Right cardiac atrium (tissue), 5 donors: ENCODE measurements around the gene YIPF7. TPM values are rescaled to one million over a fixed set of nuclear protein-coding genes. Genes with fewer than 3 reads are reported as not detected.

Source experiments
- ATAC-seq, 2 donors: fragments of 200-7000 bp; cut with Tn5 transposase; one replicate each; pipeline versions ENCODE4 v1.8.0 to v1.9.1; 2020; ENCODE audit warnings: moderate library complexity in 2 of 2, mild to moderate bottlenecking in 1 of 2
- DNase-seq, 3 donors: peaks; one replicate each; pipeline ENCODE4 v3.0.0-alpha.2; 2020
- H3K27ac ChIP-seq: one replicate; pipeline ENCODE4 v1.5.1; 2013; ENCODE audit warnings: mild to moderate bottlenecking, low read length, control low read depth, moderate library complexity
- H3K27me3 ChIP-seq: one replicate; pipeline ENCODE4 v1.6.1; 2013; ENCODE audit not compliant: control insufficient read depth, insufficient read depth
- H3K4me1 ChIP-seq: one replicate; pipeline ENCODE4 v1.6.1; 2013; ENCODE audit warnings: low read length; ENCODE audit not compliant: control insufficient read depth, insufficient read depth
- H3K4me3 ChIP-seq: one replicate; pipeline ENCODE4 v1.5.1; 2013; ENCODE audit warnings: low read length, control low read depth
- H3K9me3 ChIP-seq: one replicate; pipeline ENCODE4 v1.6.1; 2013; ENCODE audit warnings: low read length; ENCODE audit not compliant: control insufficient read depth
- WGBS: extraction: QIAGEN DNeasy Blood & Tissue Kit; methylation state at CpG from one replicate; pipeline ENCODE4 v1.1.7; 2013; 5-methylcytosine and 5-hydroxymethylcytosine counted together
- intact Hi-C, 4 donors: fragments of 100-400 bp; cut with DNase I; formaldehyde crosslinking; loops; one replicate each; pipeline versions ENCODE4 v1.11.0 to v1.14.0; 2022 to 2023
- long read RNA-seq, 4 donors: library from polyadenylated mRNA; unstranded; transcript quantifications; one replicate each; pipeline ENCODE4 v2.0.0, GENCODE V29; 2020 to 2021
- polyA plus RNA-seq: library from polyadenylated mRNA; stranded (reverse); fragments of 200-250 nt; gene quantifications from one replicate; pipeline ENCODE4 v1.2.3, GENCODE V29; 2013
- total RNA-seq, 4 donors: library from RNA; stranded (reverse); fragmentation: NEBNext Ultra II Directional; extraction: Animal tissue kit (Norgen Biotek cat#: 25700); gene quantifications; one replicate each; pipeline ENCODE4 v1.2.1, GENCODE V29; 2021
- donor health status: healthy with polysubstance abuse.
- donor health status: DM: no; HTN: yes; CAD: no.
- donor health status: DM: no; HTN: no; CAD: no.
- donor health status: DM: no; HTN: yes; CAD: no; lungs with severe emphysema.
- donor health status: DM: yes; HTN: yes; CAD: no.

Gene YIPF7
- 1 to 10 TPM; 2.2 to 2.6 (median 2.4) TPM for total RNA-seq
- 0.75 TPM for polyA plus RNA-seq
- long read RNA-seq, donor 1 = 0 reads
- long read RNA-seq, donor 2 = 0 reads
- long read RNA-seq, donor 3 = 0 reads
- long read RNA-seq, donor 4 = 0 reads

- no peak within 1 kb of the TSS for H3K4me3 ChIP-seq
- no peak for ATAC-seq
- H3K27me3 ChIP-seq = no peaks in the 10 kb centered on the region
- no peak within 1 kb of the TSS for H3K27ac ChIP-seq
- intact Hi-C loops = no loop called here
- H3K4me1 ChIP-seq = no peaks in the 10 kb centered on the region
- H3K9me3 ChIP-seq = no peaks in the 10 kb centered on the region
- WGBS = 55% methylated on average over 1 of the region's 1 CpG
- no peak for DNase-seq
Observed at GRCh38 chr4:44651425-44651824, at the start of gene YIPF7. TSS of gene YIPF7 (minus strand) at chr4:44651625. CDS start at chr4:44650100, 1,525 bp downstream.

- Histone ChIP-seq H3K27ac (no peak overlapping the region), H3K4me1 (no peaks in the 10 kb centered on the region), H3K4me3 (no peak overlapping the region), H3K27me3 (no peaks in the 10 kb centered on the region), H3K9me3 (no peaks in the 10 kb centered on the region)
- no peak for ATAC-seq
- intact Hi-C loops = no loop called here
- WGBS = 86% methylated on average over 2 of the region's 2 CpGs
- no peak for DNase-seq
Observed at GRCh38 chr4:44701037-44701436, 49.6 kb upstream of the YIPF7 start.

- ATAC-seq (no peak), DNase-seq (no peak)
- Histone ChIP-seq H3K27ac (no peak overlapping the region), H3K27me3 (no peaks in the 10 kb centered on the region), H3K4me1 (no peaks in the 10 kb centered on the region), H3K9me3 (no peaks in the 10 kb centered on the region), H3K4me3 (no peak overlapping the region)
- WGBS = 96% methylated on average over 1 of the region's 1 CpG
- intact Hi-C loops = no loop called here
Observed at GRCh38 chr4:44700427-44700826, 49.0 kb upstream of the YIPF7 start.

- H3K4me3 ChIP-seq = no peak overlapping the region
- no peak overlapping the region for H3K27ac ChIP-seq
- no peak for DNase-seq
- no peaks in the 10 kb centered on the region for H3K4me1 ChIP-seq
- no peaks in the 10 kb centered on the region for H3K27me3 ChIP-seq
- no peaks in the 10 kb centered on the region for H3K9me3 ChIP-seq
- 90% methylated on average over 1 of the region's 1 CpG for WGBS
- ATAC-seq = no peak
- intact Hi-C loops = no loop called here
Observed at GRCh38 chr4:44684648-44685047, 33.2 kb upstream of the YIPF7 start.

GRCh38 chr4:44679060-44679459 is 27.6 kb upstream of the YIPF7 start:
- no peaks in the 10 kb centered on the region for H3K4me1 ChIP-seq
- no peaks in the 10 kb centered on the region for H3K27me3 ChIP-seq
- H3K4me3 ChIP-seq = peak overlapping the region; percentile 85
- H3K27ac ChIP-seq = no peak overlapping the region
- no peaks in the 10 kb centered on the region for H3K9me3 ChIP-seq
- intact Hi-C loops = no loop called here
- DNase-seq (no peak), ATAC-seq (no peak)
- WGBS = 5% methylated on average over 3 of the region's 3 CpGs

- DNase-seq (peak; percentile 92 to 96 (median 95)), ATAC-seq (peak; percentile 99)
- Histone ChIP-seq H3K9me3 (no peaks in the 10 kb centered on the region), H3K27me3 (no peaks in the 10 kb centered on the region), H3K4me3 (peak within 1 kb of the TSS; percentile 85), H3K27ac (peak within 1 kb of the TSS; percentile 92), H3K4me1 (no peaks in the 10 kb centered on the region)
- under 1% methylated on average over 57 of the region's 57 CpGs for WGBS
- intact Hi-C loops = no loop called here
Observed at GRCh38 chr4:44678094-44679041, 26.9 kb upstream of the YIPF7 start, which contains the start of gene GUF1. TSS of gene GUF1 (plus strand) at chr4:44678420. CDS start at chr4:44678623, 203 bp downstream.

GRCh38 chr4:44675366-44675765 is 23.9 kb upstream of the YIPF7 start:
- Histone ChIP-seq H3K4me1 (no peaks in the 10 kb centered on the region), H3K4me3 (no peak overlapping the region), H3K27me3 (no peaks in the 10 kb centered on the region), H3K9me3 (no peaks in the 10 kb centered on the region), H3K27ac (no peak overlapping the region)
- ATAC-seq (no peak), DNase-seq (no peak)
- 68% methylated on average over 5 of the region's 5 CpGs for WGBS
- intact Hi-C loops = no loop called here

GRCh38 chr4:44674471-44674870 is 23.0 kb upstream of the YIPF7 start:
- intact Hi-C loops = no loop called here
- no peaks in the 10 kb centered on the region for H3K27me3 ChIP-seq
- H3K4me3 ChIP-seq = no peak overlapping the region
- DNase-seq = no peak
- WGBS = 80% methylated on average over 1 of the region's 1 CpG
- no peak overlapping the region for H3K27ac ChIP-seq
- ATAC-seq = no peak
- no peaks in the 10 kb centered on the region for H3K4me1 ChIP-seq
- H3K9me3 ChIP-seq = no peaks in the 10 kb centered on the region

- Histone ChIP-seq H3K4me3 (no peak overlapping the region), H3K4me1 (no peaks in the 10 kb centered on the region), H3K27me3 (no peaks in the 10 kb centered on the region), H3K9me3 (no peaks in the 10 kb centered on the region), H3K27ac (no peak overlapping the region)
- ATAC-seq (no peak), DNase-seq (no peak)
- WGBS = 85% methylated on average over 3 of the region's 3 CpGs
- intact Hi-C loops = no loop called here
Observed at GRCh38 chr4:44671636-44672035, 20.2 kb upstream of the YIPF7 start.

GRCh38 chr4:44670506-44671199 is 19.2 kb upstream of the YIPF7 start:
- DNase-seq (peak in 1 of 3 donors; percentile 16), ATAC-seq (peak in 1 of 2 donors; percentile 61)
- Histone ChIP-seq H3K4me3 (no peak overlapping the region), H3K4me1 (no peaks in the 10 kb centered on the region), H3K27me3 (no peaks in the 10 kb centered on the region), H3K9me3 (no peaks in the 10 kb centered on the region), H3K27ac (no peak overlapping the region)
- intact Hi-C loops = no loop called here
- WGBS = 28% methylated on average over 4 of the region's 4 CpGs

- intact Hi-C loops = no loop called here
- Histone ChIP-seq H3K27ac (no peak overlapping the region), H3K9me3 (no peaks in the 10 kb centered on the region), H3K4me3 (no peak overlapping the region), H3K4me1 (no peaks in the 10 kb centered on the region), H3K27me3 (no peaks in the 10 kb centered on the region)
- 40% methylated on average over 2 of the region's 2 CpGs for WGBS
- no peak for DNase-seq
- ATAC-seq = no peak
Observed at GRCh38 chr4:44668526-44668925, 17.1 kb upstream of the YIPF7 start.
